Pancreas (tissue), 10 donors: ENCODE data around the gene CENPC. TPM values are rescaled to one million over a fixed set of nuclear protein-coding genes. Genes with fewer than 3 reads are reported as not detected.

Source experiments
- ATAC-seq, 4 donors: fragments of 200-7000 bp; cut with Tn5 transposase; one replicate each; pipeline versions ENCODE4 v1.8.0 to v1.9.1; 2020; ENCODE audit warnings: mild to moderate bottlenecking in 4 of 4, moderate library complexity in 4 of 4
- DNase-seq, 6 donors: peaks; one replicate each; pipeline ENCODE4 v3.0.0-alpha.2; 2020
- FAIRE-seq: peaks from 2 replicates; lab custom pipeline; 2012; peaks lifted over from hg19 to GRCh38; lab: Jason Lieb, UNC
- H3K27ac ChIP-seq, 4 donors: fragments of 200-600 bp; sonication (generic); 1 replicate in 3 of 4; 2 replicates in 1 of 4; pipeline versions ENCODE4 v1.5.0 to v1.8.0; 2020
- H3K27me3 ChIP-seq, 4 donors: fragments of 200-600 bp; one replicate each; pipeline ENCODE4 v1.8.0; 2021
- H3K36me3 ChIP-seq, 3 donors: fragments of 200-600 bp; sonication (generic) in 1 of 3; one replicate each; pipeline versions ENCODE4 v1.5.0 to v1.8.0; 2020 to 2021
- H3K4me1 ChIP-seq, 3 donors: fragments of 200-600 bp; one replicate each; pipeline ENCODE4 v1.8.0; 2021
- H3K4me3 ChIP-seq, 4 donors: fragments of 200-600 bp; sonication (generic) in 2 of 4; one replicate each; pipeline versions ENCODE4 v1.5.0 to v1.8.0; 2020 to 2021
- H3K9me3 ChIP-seq, 4 donors: fragments of 200-600 bp; one replicate each; pipeline ENCODE4 v1.8.0; 2021
- CTCF ChIP-seq, 4 donors: fragments of 200-600 bp; sonication (generic) in 3 of 4; IDR thresholded peaks; one replicate each; pipeline versions ENCODE4 v1.5.0 to v1.8.0; 2021; ENCODE audit warnings: antibody characterized with exemption in 4 of 4
- WGBS, 2 donors: extraction: QIAGEN DNeasy Blood & Tissue Kit; methylation state at CpG; one replicate each; pipeline ENCODE4 v1.1.7; 2013; 5-methylcytosine and 5-hydroxymethylcytosine counted together
- intact Hi-C, 3 donors: fragments of 100-400 bp; cut with DNase I; formaldehyde crosslinking; loops; one replicate each; pipeline versions ENCODE4 v1.11.1 to v1.14.2; 2022
- polyA plus RNA-seq, 2 donors: library from polyadenylated mRNA; stranded (reverse); fragments of 200-250 nt; gene quantifications; one replicate each; pipeline ENCODE4 v1.2.3, GENCODE V29; 2013
- total RNA-seq, 6 donors: library from RNA; stranded (reverse); fragmentation: NEBNext Ultra II Directional in 4 of 6; extraction: Animal tissue kit (Norgen Biotek cat#: 25700) in 4 of 6; gene quantifications; one replicate each; pipeline versions ENCODE4 v1.2.1 to v1.2.4, GENCODE V29; 2021 to 2023
- donor health status: healthy with polysubstance abuse.
- donor health status: DM: no; HTN: no; CAD: no; lungs with moderate emphysema.
- donor health status: DM: no; HTN: no; CAD: no.
- donor health status: control.
- donor health status: control.
- donor health status: Bipolar disorder and iron deficiency.
- donor health status: DM: yes; HTN: yes; CAD: no.
- donor health status: DM: no; HTN: no; CAD: no.
- donor health status: DM: no; HTN: no; CAD: no.
- donor health status: DM: yes; HTN: yes; CAD: no.

The CENPC gene
- total RNA-seq (10 to 100 TPM in 5 of 6 donors, 1 to 10 TPM in 1; 8.6 to 19.5 (median 14.3) TPM), polyA plus RNA-seq (1 to 10 TPM; 5.9 to 7.6 TPM)

DNA sequence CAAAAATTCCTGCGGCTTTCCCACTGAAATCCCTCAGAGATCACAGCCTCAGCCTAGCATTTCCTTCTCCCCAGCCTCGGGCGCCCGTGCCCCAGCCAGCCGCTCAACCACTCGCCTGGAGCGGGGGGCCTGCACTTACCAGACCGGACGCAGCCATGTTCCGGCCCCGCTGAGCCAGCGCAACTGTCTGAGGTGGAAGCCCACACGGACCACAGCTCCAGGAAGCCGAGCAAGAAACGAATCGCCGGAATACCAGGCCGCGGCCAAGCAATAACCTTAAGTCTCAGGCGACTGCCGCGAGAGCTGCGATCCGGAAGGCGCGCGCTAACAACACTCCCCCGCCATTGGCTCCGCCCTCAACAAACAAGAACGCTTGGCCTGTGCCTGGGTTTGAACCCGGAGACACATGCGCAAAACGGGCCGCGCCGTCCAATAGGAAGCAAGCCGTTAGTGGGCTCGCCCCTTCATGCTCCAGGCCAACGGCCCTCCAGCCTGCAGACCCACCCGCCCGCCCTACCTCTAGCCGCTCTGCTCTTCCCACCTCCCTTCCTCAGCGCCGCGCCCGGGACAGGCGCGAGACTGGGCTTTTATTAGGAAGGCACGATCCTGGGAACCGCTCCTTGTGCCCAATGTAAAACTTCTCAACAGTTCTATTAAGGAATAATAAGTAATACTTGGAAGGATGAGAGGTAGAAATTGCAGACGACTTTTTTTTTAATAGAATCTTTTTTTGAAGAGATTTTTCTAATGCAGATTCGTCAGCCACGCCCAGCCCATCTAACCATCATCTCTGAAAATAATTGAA lies at the start of gene CENPC:
TSS of gene CENPC (minus strand) at position 305 of the 805 bp plus-strand sequence. CDS start at position 157, 148 bp downstream.
- Histone ChIP-seq H3K9me3 (no peaks in the 10 kb centered on the region), H3K27me3 (peaks cover 0 to 5% (median 0%) of the 10 kb centered on the region in 4 donors), H3K4me3 (peak within 1 kb of the TSS; percentile 42 to 65 (median 60)), H3K27ac (peak within 1 kb of the TSS; percentile 68 to 91 (median 86)), H3K4me1 (peaks cover 7 to 23% (median 12%) of the 10 kb centered on the region in 3 donors), H3K36me3 (peaks cover 0 to 5% (median 3%) of the 10 kb centered on the region in 3 donors)
- intact Hi-C loops: no loop called here
- FAIRE-seq (peak; percentile 23), DNase-seq (peak; percentile 92 to 97 (median 96)), ATAC-seq (peak; percentile 97 to 99 (median 98))
- no peak for TF ChIP-seq CTCF (IDR thresholded peaks at IDR 0.05)
- WGBS, 2 donors: 0 to 1% methylated on average over 53 of the region's 53 CpGs

- Histone ChIP-seq H3K4me1 (peaks cover 0 to 10% (median 0%) of the 10 kb centered on the region in 3 donors), H3K4me3 (no peak overlapping the region), H3K27ac (no peak overlapping the region), H3K9me3 (no peaks in the 10 kb centered on the region), H3K36me3 (no peaks in the 10 kb centered on the region), H3K27me3 (no peaks in the 10 kb centered on the region)
- intact Hi-C loops: no loop called here
- peak; percentile 90 to 98 (median 94) for ATAC-seq
- WGBS, 2 donors: 24 to 32% methylated on average over 2 of the region's 2 CpGs
- no peak for FAIRE-seq
- no peak for TF ChIP-seq CTCF (IDR thresholded peaks at IDR 0.05)
- peak in 2 of 6 donors; percentile 17 to 19 for DNase-seq
These were observed 48.5 kb upstream of the CENPC start for GRCh38 chr4:67593741-67594175.

GRCh38 chr4:67587156-67587555 lies 41.9 kb upstream of the CENPC start:
- no peak for TF ChIP-seq CTCF (IDR thresholded peaks at IDR 0.05)
- intact Hi-C loops: no loop called here

GRCh38 chr4:67584496-67584895 lies 39.2 kb upstream of the CENPC start:
- Histone ChIP-seq H3K4me3 (no peak overlapping the region), H3K27me3 (no peaks in the 10 kb centered on the region), H3K4me1 (peaks cover 0 to 20% (median 6%) of the 10 kb centered on the region in 3 donors), H3K9me3 (no peaks in the 10 kb centered on the region), H3K36me3 (no peaks in the 10 kb centered on the region), H3K27ac (no peak overlapping the region)
- intact Hi-C loops: no loop called here
- FAIRE-seq: no peak
- no peak for DNase-seq
- no peak for ATAC-seq
- no peak for TF ChIP-seq CTCF (IDR thresholded peaks at IDR 0.05)

More at GRCh38 chr4:67587156-67587555, 41.9 kb upstream of the CENPC start:
- ATAC-seq (peak; percentile 76 to 91 (median 83)), FAIRE-seq (no peak), DNase-seq (peak in 1 of 6 donors; percentile 16)
- Histone ChIP-seq H3K36me3 (no peaks in the 10 kb centered on the region), H3K4me3 (no peak overlapping the region), H3K9me3 (no peaks in the 10 kb centered on the region), H3K27ac (no peak overlapping the region), H3K27me3 (no peaks in the 10 kb centered on the region), H3K4me1 (peaks cover 0 to 20% (median 6%) of the 10 kb centered on the region in 3 donors)
- WGBS, 2 donors: 20 to 25% methylated on average over 3 of the region's 3 CpGs
